Hematopoietic multipotent progenitor cell treated with erythropoietin and hydrocortisone succinate and interleukin-3 and kit ligand, for 4 days (in vitro differentiated cells): ENCODE data around the gene NLGN2.
A peak's percentile ranks its signal among the peaks of the same experiment; 100 is the strongest.

ENCODE experiments used
- DNase-seq: peaks from one replicate; pipeline ENCODE4 v3.0.0-alpha.2; 2015

NLGN2 gene

GRCh38 chr17:7438656-7439460 lies 31.2 kb downstream of the NLGN2 start:
- no peak for DNase-seq

- no peak for DNase-seq
Observed at GRCh38 chr17:7439462-7440112, 31.9 kb downstream of the NLGN2 start, which contains the start of gene FGF11. Gene FGF11, plus strand, starts transcription at chr17:7439512. Its CDS starts 109 bp downstream, at chr17:7439621.

- peak; percentile 54 for DNase-seq
Observed at GRCh38 chr17:7440113-7440833, 32.6 kb downstream of the NLGN2 start.

- DNase-seq = peak; percentile 60
Observed at GRCh38 chr17:7440834-7441195, 33.2 kb downstream of the NLGN2 start.

- no peak for DNase-seq
Observed at GRCh38 chr17:7441266-7441665, 33.6 kb downstream of the NLGN2 start.

GRCh38 chr17:7442142-7442541 lies 34.5 kb downstream of the NLGN2 start:
- DNase-seq = no peak

- DNase-seq = no peak
Observed at GRCh38 chr17:7443499-7444485, 36.1 kb downstream of the NLGN2 start.

- DNase-seq = peak; percentile 60
Observed at GRCh38 chr17:7444682-7445618, 37.3 kb downstream of the NLGN2 start, which contains the start of gene CHRNB1. Gene CHRNB1, plus strand, starts transcription at chr17:7445061. Its CDS starts 67 bp downstream, at chr17:7445128.

- DNase-seq = peak; percentile 64
Observed at GRCh38 chr17:7445619-7445968, 37.9 kb downstream of the NLGN2 start.

GRCh38 chr17:7448461-7448860 lies 40.8 kb downstream of the NLGN2 start:
- DNase-seq = no peak

- no peak for DNase-seq
Observed at GRCh38 chr17:7459961-7460545, 52.4 kb downstream of the NLGN2 start.

- DNase-seq = no peak
Observed at GRCh38 chr17:7460850-7461660, 53.4 kb downstream of the NLGN2 start.

GRCh38 chr17:7462474-7463371 lies 55.1 kb downstream of the NLGN2 start:
- DNase-seq = no peak

- DNase-seq = no peak
Observed at GRCh38 chr17:7463372-7463846, 55.8 kb downstream of the NLGN2 start.

GRCh38 chr17:7464081-7464480 lies 56.4 kb downstream of the NLGN2 start:
- DNase-seq = no peak

- no peak for DNase-seq
Observed at GRCh38 chr17:7465597-7466275, 58.1 kb downstream of the NLGN2 start.

GRCh38 chr17:7466318-7466638 lies 58.6 kb downstream of the NLGN2 start:
- DNase-seq = no peak

- DNase-seq = peak; percentile 57
Observed at GRCh38 chr17:7466639-7467341, 59.1 kb downstream of the NLGN2 start.
